NOMO-1 (cell line): ENCODE data around the gene MINDY4.

ENCODE experiments used
- DNase-seq, 2 experiments: peaks; one replicate each; lab custom pipeline; 2025; ENCODE audit not compliant: unreplicated experiment in 2 of 2; lab: John Stamatoyannopoulos, UW

Gene MINDY4

GRCh38 chr7:30871655-30872054 is 100.4 kb downstream of the MINDY4 start:
- no peak for DNase-seq

DNA sequence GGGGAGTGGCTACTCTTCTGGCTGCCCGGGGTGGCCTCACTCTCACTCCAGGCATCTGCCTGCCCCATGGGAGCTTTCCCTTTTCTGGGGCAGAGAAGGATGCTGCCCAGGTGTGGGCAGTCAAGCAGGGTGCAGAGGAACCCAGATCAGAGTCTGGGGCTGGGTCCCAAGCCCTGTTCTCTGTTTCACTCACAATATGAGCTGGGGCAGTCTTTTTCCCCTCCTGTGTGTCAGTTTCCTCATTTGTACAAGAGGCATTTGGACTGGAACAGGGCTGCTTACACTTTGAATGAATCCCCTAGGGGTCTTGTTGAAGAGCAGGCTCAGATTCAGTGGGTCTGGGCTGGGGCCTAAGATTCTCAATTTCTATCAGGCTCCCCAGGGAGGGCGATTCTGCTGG is 102.0 kb downstream of the MINDY4 start:
- DNase-seq, result no peak

DNA sequence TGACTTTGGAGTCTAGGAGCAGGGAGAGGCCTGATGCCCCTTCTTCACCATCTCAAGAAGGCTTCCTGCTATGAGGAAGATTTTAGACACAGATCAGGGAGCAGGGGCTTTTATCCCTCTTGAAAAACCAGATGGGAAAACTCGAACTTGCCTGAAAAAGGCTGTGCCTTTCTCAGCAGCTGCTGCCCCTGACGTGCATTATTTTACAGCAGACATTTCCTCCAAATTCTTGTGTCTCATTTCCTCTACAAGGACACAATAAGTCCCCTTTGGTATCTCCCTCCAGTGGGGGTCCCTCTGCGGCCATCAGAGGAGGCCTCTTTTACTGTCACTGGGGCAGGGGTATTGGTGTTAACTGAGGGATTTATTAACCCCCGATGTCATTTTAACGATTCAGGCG is 102.4 kb downstream of the MINDY4 start:
- DNase-seq, result no peak

DNA sequence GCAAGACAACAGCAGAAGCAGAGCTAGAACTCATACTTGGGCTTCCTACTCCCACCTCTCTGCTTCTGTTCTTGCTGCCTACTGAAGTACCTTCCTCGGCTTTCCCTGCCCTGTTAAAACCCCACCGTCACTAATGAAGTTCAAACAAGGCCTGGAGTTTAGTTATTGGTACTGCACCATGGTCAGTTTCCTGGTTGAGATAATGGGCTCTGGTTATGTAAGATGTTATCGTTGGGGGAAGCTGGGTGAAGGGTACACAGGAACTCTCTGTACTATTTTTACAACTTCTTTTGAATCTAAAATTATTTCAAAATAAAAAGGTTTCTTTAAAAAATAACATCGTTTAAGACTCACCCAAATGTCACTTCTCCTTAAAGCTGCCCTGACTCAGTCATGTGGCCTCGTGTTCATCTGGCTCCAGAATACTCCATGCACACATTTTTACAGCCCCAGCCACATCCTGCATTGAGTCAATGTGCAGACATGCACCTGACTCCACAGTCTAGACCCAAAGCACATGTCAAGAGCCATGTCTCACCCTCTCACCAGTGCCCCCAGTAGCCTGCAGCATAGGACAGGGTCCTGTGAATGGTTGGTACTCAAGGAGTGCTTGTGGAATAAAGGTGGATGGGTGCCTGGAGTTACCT is 103.6 kb downstream of the MINDY4 start:
- no peak for DNase-seq

DNA sequence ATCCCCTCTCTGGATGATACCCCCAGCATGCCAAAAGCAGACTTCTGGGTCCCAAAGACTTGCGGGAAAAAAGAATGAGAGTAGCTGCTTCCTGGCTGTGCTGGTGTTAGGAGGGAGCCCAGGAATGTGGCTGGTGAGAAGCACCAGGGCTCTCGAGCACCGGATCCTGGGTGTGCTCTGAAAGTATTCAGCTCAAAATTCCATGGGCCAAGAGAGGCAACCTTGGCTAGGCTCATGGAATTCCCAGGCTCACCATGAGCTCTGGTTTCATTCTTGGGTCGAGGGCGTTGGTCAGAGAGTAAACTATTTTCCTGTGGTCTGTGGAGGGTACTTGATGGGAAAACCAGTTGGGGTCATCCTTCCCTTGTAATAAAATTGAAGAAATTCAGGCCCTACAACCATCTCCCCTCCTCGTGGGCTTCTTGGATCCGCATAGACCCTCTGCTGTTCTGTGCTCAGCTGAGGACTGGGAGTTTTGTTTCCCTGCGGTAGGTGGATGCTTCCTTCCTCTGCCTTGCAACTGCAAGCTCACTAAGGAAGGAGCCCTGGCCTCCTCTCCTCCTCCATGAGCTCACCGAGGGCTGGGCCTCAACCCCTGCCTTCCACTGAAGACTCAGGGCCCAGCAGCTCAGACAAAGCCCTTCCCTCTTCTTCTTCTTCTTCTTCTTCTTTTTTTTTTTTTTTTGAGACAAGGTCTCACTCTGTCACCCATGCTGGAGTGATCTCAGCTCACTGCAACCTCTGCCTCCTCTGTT is 106.0 kb downstream of the MINDY4 start:
- DNase-seq, result no peak

DNA sequence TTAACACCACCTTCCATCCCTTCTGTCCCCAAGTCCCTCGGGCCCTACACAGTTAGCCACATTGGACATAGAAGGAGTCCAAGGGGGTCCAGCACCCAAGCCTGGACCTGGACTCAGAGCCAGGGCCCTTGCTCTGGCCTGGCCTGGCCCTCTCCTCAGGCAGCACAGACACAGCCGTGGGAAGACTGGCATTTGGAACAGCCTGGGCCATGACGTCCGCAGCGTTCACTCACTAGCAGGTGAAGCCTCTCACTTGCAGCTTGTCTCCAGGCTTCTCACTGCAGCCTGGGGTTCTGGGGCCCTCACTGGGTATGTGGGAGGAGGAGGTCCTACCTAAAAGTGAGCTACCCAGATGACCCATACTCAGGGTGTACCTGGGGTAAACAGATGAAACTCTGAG is 106.8 kb downstream of the MINDY4 start:
- DNase-seq, result no peak

DNA sequence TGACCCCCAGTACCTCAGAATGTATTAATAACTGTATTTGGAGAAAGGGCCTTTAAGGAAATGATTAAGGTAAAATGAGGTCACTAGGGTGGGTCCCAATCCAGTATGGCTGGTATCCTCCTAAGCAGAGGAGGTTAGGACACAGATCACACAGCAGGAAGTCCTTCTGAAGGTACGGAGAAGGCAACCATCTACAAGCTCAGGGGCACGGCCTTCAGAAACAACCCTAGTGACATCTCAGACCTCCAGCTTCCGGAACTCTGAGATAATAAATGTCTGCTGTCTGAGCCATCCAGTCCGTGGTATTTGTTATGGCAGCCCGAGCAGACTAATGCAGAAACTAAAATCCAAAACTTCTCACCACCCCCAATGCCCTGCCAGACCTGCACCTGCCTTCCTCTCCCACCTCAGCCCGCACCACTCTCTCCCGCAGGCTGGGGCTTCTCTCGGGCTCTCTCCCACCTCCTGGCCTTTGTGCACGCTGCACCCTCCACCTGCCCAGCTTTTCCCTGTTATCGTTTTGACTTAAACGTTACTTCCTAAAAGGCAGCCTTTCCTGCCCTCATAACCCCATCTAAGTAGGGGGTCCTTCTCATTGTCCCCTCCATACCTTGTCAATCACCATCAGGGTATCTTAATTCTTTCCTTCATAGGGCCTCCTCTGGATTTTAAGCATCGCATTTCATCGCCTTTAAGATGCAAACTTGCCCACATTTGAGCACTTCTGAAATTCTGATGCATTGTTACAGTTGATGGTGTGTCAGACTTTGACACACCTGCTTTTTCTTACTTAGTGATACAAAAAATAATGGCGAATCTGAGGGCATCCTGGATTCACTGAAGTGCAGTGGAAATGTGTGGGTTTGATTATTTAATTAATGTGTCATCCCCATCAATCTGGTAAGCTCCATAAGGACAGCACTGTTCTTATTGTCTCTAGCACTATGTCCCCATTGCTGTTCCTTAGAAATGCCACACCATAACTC is 108.2 kb downstream of the MINDY4 start:
- no peak for DNase-seq

DNA sequence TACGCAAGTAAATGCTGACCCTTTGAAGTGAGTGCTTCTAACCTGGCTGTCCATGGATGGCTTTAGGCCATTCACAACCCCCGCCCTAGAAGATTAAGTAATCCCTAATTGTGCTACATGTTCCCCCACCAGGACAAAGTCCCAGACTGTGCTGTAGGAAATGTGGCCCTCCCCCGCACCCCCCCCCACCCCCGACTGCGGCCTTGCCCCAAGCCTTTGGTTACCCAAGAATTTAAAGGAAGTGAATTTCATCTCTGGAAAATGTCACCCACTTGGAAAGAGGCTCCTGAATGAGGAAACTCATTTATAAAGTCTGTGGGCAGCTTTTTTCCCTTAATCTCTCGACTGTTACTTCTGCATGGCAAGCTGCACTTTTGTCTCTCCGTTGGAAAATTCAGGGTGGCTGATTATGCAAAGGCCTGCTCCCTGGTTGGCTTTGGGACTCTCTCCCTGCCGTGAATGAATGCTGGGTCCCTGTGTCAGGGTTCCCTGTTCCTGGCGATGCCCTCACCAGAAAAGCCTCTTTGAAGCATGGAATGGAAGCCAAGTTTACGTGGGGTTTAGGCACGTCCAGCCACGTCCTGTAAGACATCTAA is 109.0 kb downstream of the MINDY4 start:
- DNase-seq, result no peak

DNA sequence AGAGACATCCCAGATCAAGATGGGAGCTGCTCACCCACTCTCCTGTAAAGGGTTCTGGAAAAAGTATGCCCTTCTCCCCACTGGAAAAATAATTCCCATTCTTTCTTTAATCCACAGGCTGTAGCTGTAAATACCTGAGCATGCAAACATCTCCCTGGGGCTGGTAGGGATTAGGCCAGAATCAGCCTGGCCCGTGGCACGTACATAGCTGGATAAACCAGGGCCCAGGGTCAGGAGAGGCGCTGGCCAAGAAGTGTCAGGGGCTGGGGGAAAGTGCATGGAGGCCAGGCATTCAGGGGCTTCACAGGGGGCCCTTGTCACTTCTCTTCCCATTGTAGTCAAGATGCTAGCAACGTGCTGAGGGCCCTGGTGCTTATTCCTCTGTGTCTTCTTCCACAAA is 109.7 kb downstream of the MINDY4 start:
- DNase-seq, result no peak

GRCh38 chr7:30881448-30881847 is 110.2 kb downstream of the MINDY4 start:
- no peak for DNase-seq

GRCh38 chr7:30884881-30885280 is 113.7 kb downstream of the MINDY4 start:
- DNase-seq, result no peak

DNA sequence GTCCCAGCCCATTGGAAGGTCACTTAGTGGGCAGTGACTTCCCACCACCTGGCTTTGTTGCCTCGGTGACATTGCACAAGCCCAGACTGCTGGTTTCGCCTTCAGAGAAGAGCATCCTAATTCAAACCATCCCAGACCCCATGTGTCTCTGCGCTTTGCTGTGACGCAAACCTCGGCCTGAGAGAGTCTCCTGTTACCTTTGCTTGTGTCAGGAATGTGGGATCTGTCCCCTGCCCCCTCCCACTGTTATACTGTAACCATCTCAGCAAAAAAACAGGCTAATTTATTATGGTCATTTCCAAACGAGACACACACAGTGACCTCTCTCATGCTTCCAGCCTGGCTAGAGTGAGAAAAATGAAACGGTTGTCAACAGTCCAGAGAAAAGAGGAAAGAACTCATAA is 115.4 kb downstream of the MINDY4 start:
- no peak for DNase-seq

GRCh38 chr7:30887464-30887872 is 116.3 kb downstream of the MINDY4 start:
- no peak for DNase-seq

DNA sequence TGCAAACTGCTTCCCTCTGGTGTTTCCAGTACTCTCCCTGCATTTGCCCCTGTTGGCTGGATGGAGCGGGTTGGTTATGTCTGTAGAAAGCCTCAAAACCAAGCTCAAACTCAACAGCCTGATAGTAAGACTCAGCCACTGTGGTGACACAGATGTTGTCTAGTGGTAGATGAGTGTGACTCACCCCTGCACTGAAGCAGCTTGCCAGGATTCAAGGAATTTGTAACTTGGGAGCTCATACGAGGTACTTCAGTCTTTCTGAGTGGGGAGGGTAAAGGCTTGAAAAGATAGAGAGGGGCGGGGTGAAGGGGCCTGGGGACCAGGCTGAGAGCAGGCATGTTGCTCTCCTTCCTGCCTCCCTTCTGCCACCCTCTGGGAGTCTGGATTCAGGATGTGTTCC is 117.5 kb downstream of the MINDY4 start:
- no peak for DNase-seq

GRCh38 chr7:30890226-30890625 is 119.0 kb downstream of the MINDY4 start:
- no peak for DNase-seq

- DNase-seq, result no peak
Measured at GRCh38 chr7:30893357-30893756, 122.1 kb downstream of the MINDY4 start.

DNA sequence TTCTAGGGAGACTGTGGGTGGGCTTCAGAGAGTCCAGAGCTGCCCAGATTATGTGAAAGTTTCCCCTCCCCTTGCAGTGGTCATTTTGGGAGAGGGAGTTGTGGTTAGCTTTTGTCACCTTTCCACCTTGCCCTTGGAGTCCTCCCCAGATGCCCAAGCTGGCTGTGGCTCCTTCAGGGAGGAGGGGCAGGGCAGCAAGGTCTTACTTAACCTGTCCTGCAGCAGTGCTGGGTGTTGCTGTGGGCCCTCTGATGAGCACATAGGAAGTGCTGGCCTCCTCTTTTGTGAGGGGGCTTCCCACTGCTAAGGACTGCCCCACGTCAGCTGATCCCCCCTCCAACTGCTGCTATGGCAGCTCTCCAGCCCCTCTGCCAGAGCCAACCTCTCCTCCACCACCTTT is 122.8 kb downstream of the MINDY4 start:
- DNase-seq, result no peak

- no peak for DNase-seq
Measured at GRCh38 chr7:30894866-30895605, 123.8 kb downstream of the MINDY4 start.

DNA sequence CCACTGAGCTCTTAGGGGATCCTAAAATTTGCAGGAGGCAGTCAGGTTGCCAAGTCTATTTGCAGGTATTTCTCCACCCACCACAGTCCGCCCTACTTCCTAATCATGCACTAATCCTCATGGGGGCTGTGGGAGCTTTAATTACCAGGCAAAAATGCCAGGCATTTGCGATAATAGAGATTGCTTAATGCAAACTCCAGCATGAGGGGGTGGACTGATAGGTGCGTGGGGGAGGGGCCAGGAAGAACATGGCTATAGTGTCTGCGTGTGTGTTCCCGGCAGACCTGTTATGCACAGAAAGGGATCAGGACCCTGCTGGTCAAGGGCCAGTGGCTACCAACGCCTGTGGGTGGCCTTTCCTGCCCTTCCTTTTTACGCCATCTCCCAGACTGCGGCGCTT is 124.8 kb downstream of the MINDY4 start:
- no peak for DNase-seq
